ENCODE results near the gene JAML. TPM values are rescaled to one million over a fixed set of nuclear protein-coding genes. Genes with fewer than 3 reads are reported as not detected.

JAML gene
- total and polyA plus RNA-seq, 2 of the 4 experiments (the other 2 are of a cell fraction), result not detected

- TF ChIP-seq POLR2A (IDR thresholded peaks at IDR 0.05; ENCODE audit: low read depth, low read length) (no peak), CTCF (conservative IDR thresholded peaks at IDR 0.05; ENCODE audit: low read depth, low read length) (no peak)
- Histone ChIP-seq H2BK120ac (ENCODE audit: low read depth, low read length) (no peak overlapping the region), H3K4me2 (ENCODE audit: low read depth, low read length) (no peak overlapping the region), H2AK5ac (ENCODE audit: low read depth, low read length) (no peak overlapping the region), H3K27me3 (ENCODE audit: control insufficient read depth, insufficient read depth, low read length) (peaks cover 21% of the 10 kb centered on the region), H2BK20ac (ENCODE audit: low read depth, low read length) (no peak overlapping the region), H3K9me3 (ENCODE audit: control insufficient read depth, insufficient read depth, low read length) (no peaks in the 10 kb centered on the region), H3K56ac (ENCODE audit: extremely low read depth, insufficient read depth, low read length) (no peak overlapping the region), H3K23ac (ENCODE audit: low read depth, low read length) (no peak overlapping the region), H3K14ac (replicated peaks; ENCODE audit: low read depth, low read length) (no peak overlapping the region), H3K9ac (ENCODE audit: low read depth, low read length) (no peak overlapping the region), H3K4me3 (ENCODE audit: insufficient read depth, low read depth, low read length) (no peak overlapping the region), H3K4ac (ENCODE audit: low read depth, low read length) (no peak overlapping the region), H3K4me1 (ENCODE audit: control insufficient read depth, insufficient read depth, low read length) (peaks cover 3% of the 10 kb centered on the region; the same call in 1 of the 2 replicates), H4K91ac (ENCODE audit: insufficient read depth, low read depth, low read length) (no peak overlapping the region), H3K18ac (ENCODE audit: low read depth, low read length) (no peak overlapping the region), H2AK9ac (replicated peaks; ENCODE audit: low read depth, low read length, poor library complexity) (no peak overlapping the region), H3K27ac (ENCODE audit: insufficient read depth, low read length) (no peak overlapping the region), H3K79me1 (ENCODE audit: low read depth in 1 of 2, low read length in 2 of 2) (no peaks in the 10 kb centered on the region), H4K5ac (ENCODE audit: low read depth, low read length) (no peak overlapping the region), H3K36me3 (ENCODE audit: control insufficient read depth, insufficient read depth, low read length) (no peaks in the 10 kb centered on the region), H2BK15ac (ENCODE audit: low read depth, low read length) (no peak overlapping the region), H4K20me1 (ENCODE audit: insufficient read depth, low read length) (no peaks in the 10 kb centered on the region), H4K8ac (ENCODE audit: low read depth in 2 of 2, low read length in 2 of 2) (no peak overlapping the region), H3K9me1 (ENCODE audit: insufficient read depth, low read length) (no peaks in the 10 kb centered on the region), H2AFZ (replicated peaks; ENCODE audit: low read length, poor library complexity) (no peak overlapping the region), H2BK5ac (ENCODE audit: low read depth, low read length, poor library complexity, severe bottlenecking) (no peak overlapping the region)
- dilution Hi-C loops (cut with HindIII; ENCODE audit: low sequenced_read_pairs, unreplicated experiment), result no loop called here
- 57% methylated on average over 2 of the region's 8 CpGs; no CpG with 5 or more reads in 1 of the 2 experiments for WGBS, 2 experiments (ENCODE audit: extremely low coverage in 2 of 2, insufficient read length in 1 of 2)
- intact Hi-C loops (cut with micrococcal nuclease), result loop anchor here (1.0 kb wide), 1 partner anchor 26 kb away; no protein-coding TSS in a partner anchor
- ChIA-PET POLR2A (ENCODE audit: unreplicated experiment) (no interaction called here), CTCF (interaction anchor here (0.6 to 1.5 kb wide), 5 partner anchors 9 to 370 kb away, joined by 3 to 7 read pairs (median 4); no protein-coding TSS in a partner anchor)
- BruUV-seq (replicated peaks), result no TSS peak
- DNase-seq (no peak), ATAC-seq (ENCODE audit: low read depth) (no peak)
- in situ Hi-C loops (cut with MboI; ENCODE audit: low sequenced_read_pairs), result no loop called here
These were observed 53.9 kb downstream of the JAML start for GRCh38 chr11:118170882-118171268.
